DMS153 (cell line): ENCODE data around the gene SLC34A1.
"Not testable (repeated sequence)": the region's sequence is repeated elsewhere in the genome, so short reads cannot be mapped to it uniquely, and the experiment has no call there.

Experiments
- DNase-seq: peaks from one replicate; lab custom pipeline; 2025; lab: John Stamatoyannopoulos, UW

SLC34A1 gene, protein sequence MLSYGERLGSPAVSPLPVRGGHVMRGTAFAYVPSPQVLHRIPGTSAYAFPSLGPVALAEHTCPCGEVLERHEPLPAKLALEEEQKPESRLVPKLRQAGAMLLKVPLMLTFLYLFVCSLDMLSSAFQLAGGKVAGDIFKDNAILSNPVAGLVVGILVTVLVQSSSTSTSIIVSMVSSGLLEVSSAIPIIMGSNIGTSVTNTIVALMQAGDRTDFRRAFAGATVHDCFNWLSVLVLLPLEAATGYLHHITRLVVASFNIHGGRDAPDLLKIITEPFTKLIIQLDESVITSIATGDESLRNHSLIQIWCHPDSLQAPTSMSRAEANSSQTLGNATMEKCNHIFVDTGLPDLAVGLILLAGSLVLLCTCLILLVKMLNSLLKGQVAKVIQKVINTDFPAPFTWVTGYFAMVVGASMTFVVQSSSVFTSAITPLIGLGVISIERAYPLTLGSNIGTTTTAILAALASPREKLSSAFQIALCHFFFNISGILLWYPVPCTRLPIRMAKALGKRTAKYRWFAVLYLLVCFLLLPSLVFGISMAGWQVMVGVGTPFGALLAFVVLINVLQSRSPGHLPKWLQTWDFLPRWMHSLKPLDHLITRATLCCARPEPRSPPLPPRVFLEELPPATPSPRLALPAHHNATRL

DNA sequence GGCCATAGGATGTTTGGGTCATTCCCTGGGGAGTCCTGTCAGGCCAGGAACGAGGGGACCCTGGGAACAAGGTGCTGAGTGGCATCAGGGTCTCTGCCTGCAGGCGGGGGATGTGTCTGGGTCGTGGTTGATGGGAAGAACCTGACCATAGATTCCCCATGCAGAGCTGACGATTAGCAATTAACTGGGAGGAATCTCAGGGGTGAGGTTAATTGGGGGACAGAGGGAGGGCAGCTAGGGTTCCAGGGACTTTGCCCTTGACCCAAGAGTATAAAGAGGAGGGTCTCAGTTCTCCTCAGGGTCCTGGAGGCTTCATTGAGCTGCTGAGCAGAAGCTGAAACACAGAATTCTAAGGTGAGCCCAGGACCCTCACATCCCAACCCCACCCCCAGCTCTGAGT is at the start of gene SLC34A1:
SLC34A1 (plus strand) TSS at position 301 of the 400 bp plus-strand sequence. CDS start 1,308 bp downstream, outside the sequence.
- DNase-seq: no peak

DNA sequence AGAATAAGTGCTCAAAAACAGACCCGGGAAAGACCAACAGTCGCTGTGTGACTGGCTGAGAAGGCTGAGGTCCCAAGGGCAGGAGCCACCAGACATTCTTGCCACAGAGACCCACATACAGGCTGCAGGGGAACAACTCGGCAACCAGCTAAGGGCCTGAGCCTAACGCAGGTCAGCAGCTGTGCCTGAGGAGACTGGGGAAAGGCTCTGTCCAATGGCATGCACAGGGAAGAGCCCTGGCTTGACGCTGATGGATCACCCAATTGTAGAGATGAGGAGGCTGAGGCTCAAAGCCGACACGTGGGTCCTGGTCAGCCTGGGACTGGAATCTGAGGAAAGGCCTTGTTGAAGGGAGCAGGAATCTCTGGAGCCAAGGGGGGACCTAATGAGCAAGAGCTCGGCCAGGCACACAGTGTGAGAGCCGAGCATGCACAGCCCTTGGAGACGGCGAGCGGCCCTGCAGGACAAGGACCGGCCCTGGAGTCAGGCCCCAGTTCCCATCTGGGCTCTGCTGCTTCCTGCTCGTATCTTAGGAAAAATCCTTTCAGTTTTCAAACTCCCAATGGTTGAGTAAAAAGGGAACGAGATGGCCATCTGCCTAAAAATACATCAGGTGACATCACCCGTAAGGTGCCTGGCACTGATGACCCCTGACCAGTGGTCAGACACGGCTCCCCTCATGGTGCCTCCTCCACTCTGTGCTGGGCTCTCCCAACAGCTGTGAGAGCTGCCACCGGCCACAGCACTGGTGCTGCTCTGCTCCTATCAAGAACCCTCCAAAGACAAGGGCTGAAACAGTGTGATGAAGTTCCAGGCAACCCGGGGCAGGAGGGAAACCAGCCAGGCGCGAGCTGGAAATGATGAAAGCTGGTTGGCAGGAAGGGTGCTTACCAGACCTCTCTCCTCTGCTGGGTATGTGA is 49.2 kb upstream of the SLC34A1 start:
- DNase-seq: no peak

DNA sequence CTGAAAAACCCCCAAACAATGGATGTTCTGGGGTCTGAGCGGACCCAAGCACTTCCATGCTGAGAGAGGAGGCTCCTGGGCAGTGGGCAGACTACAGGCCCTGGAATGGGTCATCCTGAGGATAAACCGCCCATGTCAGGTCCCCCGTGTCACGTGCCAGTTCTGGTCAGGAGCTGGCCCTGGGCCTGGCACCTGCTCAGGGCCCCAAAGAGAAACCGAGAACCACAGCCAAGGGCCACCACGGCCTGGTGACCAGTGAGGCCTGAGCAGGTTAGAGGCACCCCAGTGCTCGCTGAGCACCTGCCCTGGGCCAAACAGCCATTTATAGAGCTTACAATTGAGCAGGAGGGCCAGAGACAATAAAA is 48.6 kb upstream of the SLC34A1 start:
- no peak for DNase-seq

DNA sequence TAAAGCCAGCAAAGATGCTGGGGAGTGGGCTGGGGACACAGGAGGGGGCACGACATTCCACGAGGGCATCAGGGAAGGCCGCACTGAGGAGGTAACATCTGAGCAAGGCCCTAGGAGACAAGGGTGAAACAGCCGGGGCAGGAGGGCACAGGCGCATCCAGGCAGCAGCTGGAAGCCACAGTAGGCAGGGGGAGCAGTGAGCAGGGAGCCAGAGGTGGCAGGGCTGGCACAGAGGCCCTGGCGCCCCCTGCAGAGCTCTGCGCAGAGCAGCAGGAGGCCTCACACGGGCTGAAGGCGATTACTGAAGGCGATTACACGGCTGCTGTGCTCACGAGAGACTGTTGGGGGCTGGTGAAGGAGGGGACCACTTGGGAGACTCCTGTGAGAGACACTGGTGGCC is 48.1 kb upstream of the SLC34A1 start:
- DNase-seq: no peak

DNA sequence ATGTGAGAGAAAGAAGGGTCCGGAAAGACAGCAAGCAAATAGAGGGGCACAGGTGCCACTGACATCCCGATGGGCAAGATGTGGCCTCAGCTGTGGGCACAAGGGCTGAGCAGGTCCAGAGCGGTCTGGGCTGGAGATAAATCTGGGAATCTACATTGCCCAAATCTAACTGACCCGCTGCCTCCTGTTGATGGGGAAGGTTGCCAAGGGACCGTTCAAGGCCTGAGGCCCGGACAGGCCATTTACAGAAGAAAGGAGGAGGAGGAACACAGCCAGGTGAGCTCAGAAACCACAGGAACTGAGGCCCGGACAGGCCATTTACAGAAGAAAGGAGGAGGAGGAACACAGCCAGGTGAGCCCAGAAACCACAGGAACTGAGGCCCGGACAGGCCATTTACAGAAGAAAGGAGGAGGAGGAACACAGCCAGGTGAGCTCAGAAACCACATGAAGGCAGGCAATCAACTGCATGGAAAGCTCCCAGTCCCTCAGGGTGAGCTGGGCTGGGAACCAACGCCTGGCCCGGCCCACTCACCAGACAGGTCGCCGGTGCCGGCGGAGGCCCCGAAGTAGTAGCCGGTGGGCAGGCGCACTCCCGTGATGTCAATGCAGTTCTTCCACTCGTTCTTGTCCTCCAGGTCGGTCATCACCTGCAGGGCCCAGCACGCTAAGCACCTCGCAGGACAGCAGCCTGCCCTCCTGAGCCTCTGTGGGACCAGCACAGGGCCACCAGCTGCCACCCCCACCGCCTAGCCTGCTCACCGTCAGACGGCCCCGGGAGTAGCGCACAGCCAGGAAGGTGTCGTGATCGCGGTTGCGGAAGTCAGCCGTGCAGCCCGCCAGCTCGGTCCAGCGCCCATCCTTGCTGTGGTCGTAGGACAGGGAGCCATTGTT is 47.4 kb upstream of the SLC34A1 start:
- DNase-seq: no peak

DNA sequence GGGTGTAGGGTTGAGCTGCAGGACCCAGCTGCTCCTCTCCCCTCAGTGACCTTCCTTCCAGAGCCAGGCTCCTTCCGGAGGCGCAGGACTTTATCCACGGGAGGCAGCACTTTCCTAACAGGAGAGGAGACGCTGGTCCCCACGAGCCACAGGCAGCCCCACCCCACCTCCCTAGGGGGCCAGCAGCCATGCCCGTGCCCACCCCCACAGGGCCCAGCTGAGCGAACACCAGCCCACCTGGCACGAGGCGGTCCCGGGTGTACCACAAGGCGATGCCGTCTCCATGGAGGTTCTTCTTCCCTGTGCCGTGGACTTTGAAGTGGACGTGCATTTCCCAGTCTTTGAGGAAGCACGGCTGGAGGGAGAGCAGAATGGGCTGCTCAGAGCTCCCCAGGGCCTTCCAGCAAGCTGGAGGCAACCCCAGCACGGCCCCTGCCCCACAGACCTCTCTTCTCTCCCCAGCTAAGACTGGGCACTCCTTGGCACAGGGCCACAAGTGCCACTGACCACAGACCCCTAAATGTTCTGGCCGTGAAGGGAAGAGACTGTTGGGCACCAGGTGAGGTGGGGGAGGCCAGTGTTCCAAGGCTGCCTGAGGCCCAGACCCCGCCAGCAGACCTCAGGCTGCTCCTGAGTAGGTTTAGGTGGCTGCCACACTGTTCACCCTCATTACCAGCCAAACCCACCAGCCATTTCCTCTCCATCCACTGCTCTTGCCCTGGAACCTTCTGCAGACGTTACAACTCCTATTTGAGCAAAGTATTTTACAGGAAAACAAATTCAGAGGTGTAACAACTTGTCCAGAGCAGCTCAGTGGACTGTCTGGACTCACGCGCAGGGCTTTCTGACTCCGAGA is 45.8 kb upstream of the SLC34A1 start:
- no peak for DNase-seq

DNA sequence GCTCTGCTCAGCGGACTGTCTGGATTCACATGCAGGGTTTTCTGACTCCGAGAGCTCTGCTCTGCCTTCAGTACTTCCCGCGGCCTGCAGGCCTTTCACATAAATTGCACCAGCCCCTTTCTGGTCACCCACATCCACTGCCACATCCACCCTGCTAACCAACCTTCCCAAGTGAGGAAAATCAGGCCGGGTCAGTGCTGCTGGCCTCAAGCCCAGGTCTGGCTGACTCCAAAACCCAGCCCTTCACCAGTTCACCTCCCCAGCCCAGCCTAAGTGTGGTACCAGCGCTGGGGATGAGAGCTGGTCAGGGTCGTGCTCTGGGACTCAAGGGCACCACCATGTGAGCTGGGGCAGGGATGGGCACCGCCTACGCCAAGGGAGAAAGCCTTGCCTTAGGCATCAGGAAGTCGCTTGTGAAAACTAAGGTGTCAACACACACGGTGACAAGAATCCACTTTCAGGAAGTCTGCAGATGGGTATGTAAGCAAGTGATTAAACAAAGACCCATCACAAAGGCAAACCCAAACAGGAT is 45.1 kb upstream of the SLC34A1 start:
- no peak for DNase-seq

DNA sequence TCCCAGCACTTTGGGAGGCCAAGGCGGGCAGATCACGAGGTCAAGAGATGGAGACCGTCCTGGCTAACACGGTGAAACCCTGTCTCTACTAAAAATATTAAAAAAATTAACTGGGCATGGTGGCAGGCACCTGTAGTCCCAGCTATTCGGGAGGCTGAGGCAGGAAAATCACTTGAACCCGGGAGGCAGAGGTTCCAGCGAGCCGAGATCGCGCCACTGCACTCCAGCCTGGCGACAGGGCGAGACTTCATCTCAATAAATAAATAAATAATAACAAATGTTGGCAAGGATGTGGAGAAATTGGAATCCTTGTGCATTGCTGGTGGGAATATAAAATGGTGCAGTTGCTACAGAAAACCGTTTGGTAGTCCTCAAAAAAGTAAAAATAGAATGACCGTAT is 41.2 kb upstream of the SLC34A1 start:
- DNase-seq: not testable (repeated sequence)

DNA sequence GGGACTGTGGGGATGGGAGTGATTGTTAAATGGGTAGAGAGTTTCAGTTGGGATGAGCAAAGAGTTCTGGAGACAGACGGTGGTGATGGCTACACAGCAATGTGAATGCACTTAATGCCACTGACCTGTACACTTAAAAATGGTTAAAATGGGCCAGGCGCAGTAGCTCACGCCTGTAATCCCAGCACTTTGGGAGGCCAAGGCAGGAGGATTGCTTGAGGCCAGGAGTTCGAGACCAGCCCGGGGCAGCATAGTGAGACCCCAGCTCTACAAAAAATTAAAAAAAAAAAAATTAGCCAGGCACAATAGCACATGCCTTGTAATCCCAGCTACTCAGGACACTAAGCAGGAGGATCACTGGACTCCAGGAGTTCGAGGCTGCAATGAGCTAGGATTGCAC is 40.5 kb upstream of the SLC34A1 start:
- DNase-seq: no peak

DNA sequence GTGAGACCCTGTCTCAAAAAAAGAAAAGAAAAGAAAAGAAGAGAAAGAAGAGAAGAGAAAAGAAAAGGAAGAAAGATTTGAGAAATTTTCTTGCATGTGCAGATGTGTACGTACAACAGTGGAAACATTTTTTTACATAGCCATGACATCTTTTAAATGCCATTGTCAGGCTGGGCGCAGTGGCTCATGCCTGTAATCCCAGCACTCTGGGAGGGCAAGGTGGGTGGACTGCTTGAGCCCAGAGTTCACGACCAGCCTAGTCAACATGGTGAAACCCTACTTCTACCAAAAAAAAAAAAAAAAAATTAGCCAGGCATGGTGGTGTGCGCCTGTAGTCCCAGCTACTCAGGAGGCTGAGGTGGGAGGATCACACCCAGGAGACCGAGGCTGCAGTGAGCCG is 39.3 kb upstream of the SLC34A1 start:
- DNase-seq: no peak

DNA sequence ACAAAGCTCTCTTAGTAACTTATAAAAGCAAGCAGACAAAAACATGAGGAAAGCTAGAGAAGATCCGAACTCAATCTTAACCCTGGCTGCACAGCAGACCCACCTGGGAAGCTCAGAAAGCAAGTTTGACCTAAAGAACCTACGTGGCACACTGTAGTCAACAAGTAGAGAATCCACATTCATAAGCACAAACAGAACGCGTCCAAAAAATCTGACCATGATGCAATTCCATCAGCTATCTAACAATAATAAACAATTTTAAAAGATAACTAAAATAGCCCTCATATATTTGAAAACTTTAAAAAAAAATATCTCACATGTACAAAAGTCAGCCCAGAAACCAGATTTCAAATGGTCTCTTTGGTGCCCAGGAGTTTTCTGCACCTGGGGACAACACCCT is 37.4 kb upstream of the SLC34A1 start:
- no peak for DNase-seq

DNA sequence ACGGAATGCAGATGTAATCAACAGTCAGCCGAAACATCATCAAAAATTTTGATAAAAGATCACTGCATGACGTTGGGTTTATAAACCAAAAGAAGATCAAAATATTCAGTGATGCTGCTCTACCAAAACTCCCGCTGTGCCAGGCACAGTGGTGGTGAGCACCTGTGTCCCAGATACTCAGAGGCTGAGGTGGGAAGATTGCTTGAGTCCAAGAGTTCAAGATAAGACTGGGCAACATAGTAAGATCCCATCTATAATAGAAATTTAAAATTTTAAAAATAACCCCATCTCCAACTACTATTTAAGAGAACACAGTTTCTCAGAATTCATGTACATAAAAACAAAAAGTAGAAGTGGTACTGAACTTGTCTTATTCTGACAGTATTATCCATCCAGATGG is 36.5 kb upstream of the SLC34A1 start:
- DNase-seq: no peak

DNA sequence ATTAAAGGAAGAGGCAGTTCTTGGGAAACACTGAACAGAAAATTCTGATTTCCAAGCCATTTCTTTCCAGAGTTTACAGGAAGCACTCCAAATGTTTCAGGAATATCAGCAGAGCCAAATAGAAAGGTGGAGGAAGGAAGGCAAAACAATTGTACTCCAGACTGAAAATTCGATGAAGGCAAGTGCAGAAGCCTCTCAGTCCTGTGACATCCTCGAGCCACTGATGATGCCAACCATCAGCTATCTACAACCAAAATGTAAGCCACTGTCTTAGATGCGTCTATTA is 34.9 kb upstream of the SLC34A1 start:
- no peak for DNase-seq

DNA sequence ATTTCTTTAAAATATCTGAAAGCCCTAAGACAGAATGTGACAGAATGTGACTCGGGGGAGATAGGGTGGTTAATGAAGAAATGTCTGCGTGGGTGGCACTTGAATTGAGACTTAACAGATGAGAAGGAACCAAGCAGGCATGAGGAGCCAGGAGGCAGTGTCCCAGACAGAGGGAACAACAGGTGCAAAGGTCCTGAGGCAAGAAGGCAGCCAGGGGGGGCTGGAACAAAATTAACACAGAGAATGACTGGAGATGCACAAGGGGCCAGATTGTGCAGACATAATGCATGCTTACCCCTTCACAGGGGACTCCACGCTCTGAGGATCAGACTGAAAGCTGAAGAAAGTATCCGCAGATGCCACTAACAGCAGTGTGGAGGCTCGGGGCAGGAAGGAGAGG is 34.5 kb upstream of the SLC34A1 start:
- no peak for DNase-seq

DNA sequence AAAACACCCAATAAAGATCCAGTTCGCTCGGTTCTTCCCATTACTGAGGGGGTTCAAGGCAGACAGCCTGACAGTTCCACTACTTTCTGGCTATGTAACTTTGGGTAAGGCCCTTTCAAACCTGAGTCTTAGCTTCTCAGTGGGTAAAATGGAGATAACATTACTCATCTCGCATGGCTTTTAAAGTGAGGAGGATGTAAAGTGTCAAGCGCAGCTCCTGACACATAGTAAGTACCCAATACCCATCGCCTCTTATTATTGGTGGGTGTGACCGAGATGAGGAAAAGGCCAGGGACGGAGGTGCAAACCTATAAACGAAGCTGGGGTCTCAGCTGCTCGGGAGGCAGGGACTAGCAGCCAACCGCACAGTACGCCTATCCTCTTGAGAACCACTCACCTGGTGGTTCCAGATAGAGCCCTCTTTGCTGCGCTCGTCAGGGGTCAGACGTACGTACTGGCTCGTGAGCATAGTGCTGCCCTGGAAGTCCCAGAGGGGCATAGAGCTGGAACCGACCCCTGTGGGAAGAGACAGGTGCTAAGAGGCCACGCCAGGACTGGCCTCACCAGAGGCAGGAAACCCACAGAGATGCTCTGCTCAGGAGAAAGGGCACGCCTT is 33.4 kb upstream of the SLC34A1 start:
- no peak for DNase-seq

DNA sequence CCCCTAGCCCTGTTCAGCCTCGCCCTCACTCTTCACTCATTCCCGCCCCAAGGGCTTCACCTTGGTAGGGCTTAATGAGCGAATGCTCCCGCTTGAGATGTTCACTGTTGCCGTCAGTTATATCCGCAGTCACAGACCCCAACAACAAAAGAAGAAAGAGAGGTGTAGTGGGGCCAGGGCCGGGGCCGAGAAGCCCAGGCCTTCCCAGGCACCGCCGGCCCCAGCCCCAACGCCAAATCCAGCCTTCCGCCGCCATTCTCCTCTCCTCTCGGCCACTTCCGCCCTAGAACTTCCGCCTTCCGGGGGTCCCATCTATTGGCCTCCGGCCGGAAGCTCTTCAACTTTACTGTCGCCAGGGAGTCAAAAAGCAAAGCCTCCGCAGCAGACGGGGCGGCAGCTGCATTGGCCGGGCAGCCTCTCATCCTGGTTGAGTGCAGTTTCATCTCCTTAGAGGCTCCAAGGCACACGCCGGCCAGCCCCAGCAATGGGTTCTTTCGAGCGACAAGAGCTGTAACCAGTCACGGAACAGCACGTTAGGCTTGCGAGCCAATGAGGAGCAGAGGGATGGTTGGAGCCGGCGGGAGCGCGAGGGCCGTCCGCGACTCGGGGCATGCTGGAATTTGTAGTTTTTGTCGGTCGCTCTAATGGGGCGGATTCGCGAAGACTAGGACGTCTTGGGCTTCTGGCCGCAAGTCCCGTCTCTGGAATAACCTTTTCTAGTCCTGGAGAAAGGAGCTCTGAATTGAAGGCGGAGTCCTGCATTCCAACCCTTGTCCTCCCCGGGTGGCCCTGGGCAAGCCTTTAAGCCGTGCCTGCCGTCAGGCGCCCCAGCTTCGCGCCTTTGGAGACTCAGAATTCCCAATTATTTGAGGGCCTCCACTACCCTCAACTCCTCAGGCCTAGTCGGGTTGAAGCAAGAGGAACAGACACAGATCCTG is 32.6 kb upstream of the SLC34A1 start, which contains the start of gene LMAN2:
LMAN2 (minus strand) TSS at position 277 of the 938 bp plus-strand sequence; CDS start at position 256, 21 bp downstream.
- peak; percentile 76 for DNase-seq

DNA sequence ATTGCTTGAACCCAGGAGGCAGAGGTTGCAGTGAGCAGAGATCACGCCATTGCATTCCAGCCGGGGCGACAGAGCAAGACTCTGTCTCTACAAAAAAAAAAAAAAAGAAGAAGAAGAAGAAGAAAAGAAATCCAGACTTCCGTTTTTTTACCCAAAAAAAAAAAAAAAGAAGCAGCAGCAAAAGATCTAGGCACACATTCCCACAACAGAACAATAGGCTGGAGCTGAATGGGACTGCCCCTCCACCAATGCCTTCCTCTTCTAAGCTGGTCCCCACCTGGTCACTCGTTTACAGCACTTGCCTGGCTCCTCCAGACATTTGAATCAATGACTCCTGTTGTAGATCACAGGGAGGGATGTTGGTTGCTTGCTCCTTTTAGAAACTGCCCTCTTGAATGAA is 31.1 kb upstream of the SLC34A1 start:
- no peak for DNase-seq

DNA sequence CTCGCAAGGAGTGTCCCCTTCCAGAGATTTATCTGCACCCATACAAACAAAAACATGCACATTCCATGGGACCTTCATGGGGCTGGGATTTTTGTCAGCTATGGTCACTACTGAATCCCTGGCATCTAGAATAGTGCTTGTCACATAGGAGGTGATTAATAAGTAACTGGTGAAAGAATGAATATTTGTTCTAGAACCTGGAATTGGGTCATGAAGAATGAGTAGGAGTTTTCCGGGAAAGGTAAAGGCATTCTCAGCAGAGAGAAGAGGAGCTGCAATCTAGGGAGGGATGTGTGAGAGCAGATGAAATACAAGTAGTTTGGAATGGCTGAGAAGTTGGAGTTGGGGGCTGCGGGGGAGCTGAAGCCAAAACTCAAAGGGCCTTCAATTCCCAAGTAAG is 30.0 kb upstream of the SLC34A1 start:
- DNase-seq: no peak

DNA sequence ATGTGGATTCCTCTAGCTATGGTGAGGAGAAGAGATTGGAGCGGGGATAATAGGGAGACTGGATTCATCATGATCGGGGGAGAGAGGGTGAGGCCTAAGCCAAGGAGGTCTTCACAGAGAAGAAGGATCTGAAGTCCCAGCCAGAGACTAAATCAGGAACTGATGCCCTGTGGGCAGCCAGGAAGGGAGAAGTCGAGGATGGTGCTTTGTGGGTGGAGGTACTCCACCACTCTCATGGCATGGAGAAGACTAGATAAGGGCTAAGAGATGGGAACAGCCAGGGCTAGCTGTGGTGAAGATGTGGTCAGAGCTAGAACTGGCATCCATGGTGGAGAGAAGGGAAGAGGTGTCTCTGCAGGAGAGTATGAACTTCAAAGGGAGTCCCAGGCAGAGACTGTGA is 29.5 kb upstream of the SLC34A1 start:
- no peak for DNase-seq
